Smooth muscle cell (in vitro differentiated cells): ENCODE measurements around the gene ZNF205. TPM values are rescaled to one million over a fixed set of nuclear protein-coding genes. Genes with fewer than 3 reads are reported as not detected.

ENCODE experiments used
- DNase-seq: peaks from one replicate; lab custom pipeline; 2025; ENCODE audit not compliant: unreplicated experiment; lab: John Stamatoyannopoulos, UW
- H2AFZ ChIP-seq: fragments of 200-600 bp; sonication (generic); 2 replicates; pipeline ENCODE4 v1.6.0; 2016; ENCODE audit warnings: antibody characterized with exemption, low read depth, mild to moderate bottlenecking
- H3F3A ChIP-seq: fragments of 200-600 bp; sonication (generic); 2 replicates; pipeline ENCODE4 v1.6.0; 2017; ENCODE audit warnings: antibody characterized with exemption, low read depth
- H3K27ac ChIP-seq: fragments of 200-600 bp; sonication (generic); 2 replicates; pipeline ENCODE4 v1.5.1; 2016; ENCODE audit warnings: low read depth, mild to moderate bottlenecking
- H3K27me3 ChIP-seq: fragments of 200-600 bp; sonication (generic); 2 replicates; pipeline ENCODE4 v1.6.1; 2016; ENCODE audit warnings: low read depth, mild to moderate bottlenecking
- H3K36me3 ChIP-seq: fragments of 200-600 bp; sonication (generic); 2 replicates; pipeline ENCODE4 v1.5.1; 2016; ENCODE audit warnings: low read depth
- H3K4me1 ChIP-seq: fragments of 200-600 bp; sonication (generic); 2 replicates; pipeline ENCODE4 v1.5.1; 2016; ENCODE audit warnings: low read depth
- H3K4me2 ChIP-seq: fragments of 200-600 bp; sonication (generic); 2 replicates; pipeline ENCODE4 v1.6.0; 2016; ENCODE audit warnings: mild to moderate bottlenecking
- H3K4me3 ChIP-seq: fragments of 200-600 bp; sonication (generic); 2 replicates; pipeline ENCODE4 v1.5.1; 2016; ENCODE audit warnings: mild to moderate bottlenecking
- H3K79me2 ChIP-seq: fragments of 200-600 bp; sonication (generic); 2 replicates; pipeline ENCODE4 v1.6.0; 2016; ENCODE audit warnings: low read depth, mild to moderate bottlenecking
- H3K9ac ChIP-seq: fragments of 200-600 bp; sonication (generic); 2 replicates; pipeline ENCODE4 v1.6.0; 2016; ENCODE audit warnings: low read depth
- H3K9me3 ChIP-seq: fragments of 200-600 bp; sonication (generic); replicated peaks from 2 replicates; pipeline ENCODE4 v1.5.1; 2016; ENCODE audit warnings: low read depth
- H4K20me1 ChIP-seq: fragments of 200-600 bp; sonication (generic); 2 replicates; pipeline ENCODE4 v1.6.0; 2016; ENCODE audit warnings: low read depth
- WGBS: methylation state at CpG from one replicate; pipeline ENCODE4 v1.1.7; 2016; ENCODE audit warnings: low lambda C conversion rate; 5-methylcytosine and 5-hydroxymethylcytosine counted together
- polyA plus RNA-seq: library from polyadenylated mRNA; unstranded; fragments of >200 nt; fragmentation: Nextera tagmentation; extraction: Ambion mirVana; gene quantifications from 2 replicates; pipeline ENCODE4 v1.2.1, GENCODE V29; 2016
- total RNA-seq: library from RNA; depleted of rRNA; stranded (reverse); fragments of >200 nt; gene quantifications from 2 replicates; pipeline ENCODE4 v1.2.3, GENCODE V29; 2014
- TF ChIP-seq, protein P1 (sequence below): fragments of 200-600 bp; sonication (generic); IDR thresholded peaks from 2 replicates; pipeline ENCODE4 v1.5.1; 2017; ENCODE audit warnings: borderline replicate concordance, mild to moderate bottlenecking, antibody characterized with exemption; ENCODE audit not compliant: insufficient read depth, poor library complexity, severe bottlenecking

The ZNF205 gene
- total and polyA plus RNA-seq, 2 experiments from 2014 or later, result 7.2 to 11.9 TPM

GRCh38 chr16:3096362-3096761 is 16.0 kb upstream of the ZNF205 start:
- TF ChIP-seq, protein P1, sequence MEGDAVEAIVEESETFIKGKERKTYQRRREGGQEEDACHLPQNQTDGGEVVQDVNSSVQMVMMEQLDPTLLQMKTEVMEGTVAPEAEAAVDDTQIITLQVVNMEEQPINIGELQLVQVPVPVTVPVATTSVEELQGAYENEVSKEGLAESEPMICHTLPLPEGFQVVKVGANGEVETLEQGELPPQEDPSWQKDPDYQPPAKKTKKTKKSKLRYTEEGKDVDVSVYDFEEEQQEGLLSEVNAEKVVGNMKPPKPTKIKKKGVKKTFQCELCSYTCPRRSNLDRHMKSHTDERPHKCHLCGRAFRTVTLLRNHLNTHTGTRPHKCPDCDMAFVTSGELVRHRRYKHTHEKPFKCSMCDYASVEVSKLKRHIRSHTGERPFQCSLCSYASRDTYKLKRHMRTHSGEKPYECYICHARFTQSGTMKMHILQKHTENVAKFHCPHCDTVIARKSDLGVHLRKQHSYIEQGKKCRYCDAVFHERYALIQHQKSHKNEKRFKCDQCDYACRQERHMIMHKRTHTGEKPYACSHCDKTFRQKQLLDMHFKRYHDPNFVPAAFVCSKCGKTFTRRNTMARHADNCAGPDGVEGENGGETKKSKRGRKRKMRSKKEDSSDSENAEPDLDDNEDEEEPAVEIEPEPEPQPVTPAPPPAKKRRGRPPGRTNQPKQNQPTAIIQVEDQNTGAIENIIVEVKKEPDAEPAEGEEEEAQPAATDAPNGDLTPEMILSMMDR, result no peak
- DNase-seq, result no peak
- Histone ChIP-seq H4K20me1 (no peaks in the 10 kb centered on the region), H3K36me3 (no peaks in the 10 kb centered on the region), H3K4me3 (no peak overlapping the region), H3K9me3 (no peaks in the 10 kb centered on the region), H3K9ac (no peak overlapping the region), H2AFZ (no peak overlapping the region), H3K27me3 (no peaks in the 10 kb centered on the region), H3K4me1 (peaks cover 9% of the 10 kb centered on the region), H3K27ac (no peak overlapping the region), H3F3A (no peaks in the 10 kb centered on the region), H3K4me2 (no peak overlapping the region), H3K79me2 (no peaks in the 10 kb centered on the region)
- WGBS, result 95% methylated on average over 6 of the region's 6 CpGs

- no peaks in the 10 kb centered on the region for H3F3A ChIP-seq
- H3K4me3 ChIP-seq, result no peak overlapping the region
- WGBS, result 47% methylated on average over 8 of the region's 8 CpGs
- H3K9ac ChIP-seq, result no peak overlapping the region
- no peaks in the 10 kb centered on the region for H3K36me3 ChIP-seq
- H3K4me1 ChIP-seq, result peaks cover 17% of the 10 kb centered on the region
- H2AFZ ChIP-seq, result no peak overlapping the region
- TF ChIP-seq, protein P1, result no peak
- no peaks in the 10 kb centered on the region for H3K27me3 ChIP-seq
- H3K27ac ChIP-seq, result no peak overlapping the region
- no peaks in the 10 kb centered on the region for H3K79me2 ChIP-seq
- H3K4me2 ChIP-seq, result no peak overlapping the region
- no peaks in the 10 kb centered on the region for H4K20me1 ChIP-seq
- no peaks in the 10 kb centered on the region for H3K9me3 ChIP-seq
- DNase-seq, result no peak
Observed at GRCh38 chr16:3097266-3097665, 15.1 kb upstream of the ZNF205 start.

GRCh38 chr16:3098459-3099394 is 13.7 kb upstream of the ZNF205 start, which contains the start of gene ZSCAN10:
Gene ZSCAN10 (minus strand): TSS chr16:3099294. CDS start chr16:3092937, 6,357 bp downstream.
- no peak for DNase-seq
- H3K79me2 ChIP-seq, result no peaks in the 10 kb centered on the region
- H4K20me1 ChIP-seq, result no peaks in the 10 kb centered on the region
- TF ChIP-seq, protein P1, result no peak
- no peak within 1 kb of the TSS for H2AFZ ChIP-seq
- H3K4me1 ChIP-seq, result peaks cover 18% of the 10 kb centered on the region
- H3K27me3 ChIP-seq, result no peaks in the 10 kb centered on the region
- H3K4me3 ChIP-seq, result peak within 1 kb of the TSS; percentile 28
- H3K27ac ChIP-seq, result no peak within 1 kb of the TSS
- H3K4me2 ChIP-seq, result peak within 1 kb of the TSS; percentile 79
- H3K9ac ChIP-seq, result no peak within 1 kb of the TSS
- WGBS, result 37% methylated on average over 19 of the region's 21 CpGs
- no peaks in the 10 kb centered on the region for H3K36me3 ChIP-seq
- no peaks in the 10 kb centered on the region for H3F3A ChIP-seq
- H3K9me3 ChIP-seq, result no peaks in the 10 kb centered on the region
